ENCODE results near the gene CAPS.

GRCh38 chr19:5916181-5916708 lies 2.2 kb downstream of the CAPS start:
- TF ChIP-seq CTCF (IDR thresholded peaks at IDR 0.05) (no peak), POLR2A (IDR thresholded peaks at IDR 0.05) (no peak)

Data from thyroid gland (tissue), 4 donors.